Uterus (tissue), 2 donors: Measurements from ENCODE around the gene OXT.

Experiments
- POLR2A ChIP-seq, 2 donors: fragments of 450-650 bp; IDR thresholded peaks; one replicate each; pipeline ENCODE4 v1.6.1; 2016; ENCODE audit warnings: antibody characterized with exemption in 2 of 2, mild to moderate bottlenecking in 1 of 2, moderate library complexity in 1 of 2
- TF ChIP-seq, protein P1 (sequence below), 4 experiments: fragments of 200-600 bp in 2 of 4; fragments of 450-650 bp in 2 of 4; sonication (generic) in 2 of 4; IDR thresholded peaks; one replicate each; pipeline ENCODE4 v1.5.1; 2016 to 2019; ENCODE audit warnings: antibody characterized with exemption in 4 of 4, mild to moderate bottlenecking in 2 of 4, moderate library complexity in 1 of 4

DNA sequence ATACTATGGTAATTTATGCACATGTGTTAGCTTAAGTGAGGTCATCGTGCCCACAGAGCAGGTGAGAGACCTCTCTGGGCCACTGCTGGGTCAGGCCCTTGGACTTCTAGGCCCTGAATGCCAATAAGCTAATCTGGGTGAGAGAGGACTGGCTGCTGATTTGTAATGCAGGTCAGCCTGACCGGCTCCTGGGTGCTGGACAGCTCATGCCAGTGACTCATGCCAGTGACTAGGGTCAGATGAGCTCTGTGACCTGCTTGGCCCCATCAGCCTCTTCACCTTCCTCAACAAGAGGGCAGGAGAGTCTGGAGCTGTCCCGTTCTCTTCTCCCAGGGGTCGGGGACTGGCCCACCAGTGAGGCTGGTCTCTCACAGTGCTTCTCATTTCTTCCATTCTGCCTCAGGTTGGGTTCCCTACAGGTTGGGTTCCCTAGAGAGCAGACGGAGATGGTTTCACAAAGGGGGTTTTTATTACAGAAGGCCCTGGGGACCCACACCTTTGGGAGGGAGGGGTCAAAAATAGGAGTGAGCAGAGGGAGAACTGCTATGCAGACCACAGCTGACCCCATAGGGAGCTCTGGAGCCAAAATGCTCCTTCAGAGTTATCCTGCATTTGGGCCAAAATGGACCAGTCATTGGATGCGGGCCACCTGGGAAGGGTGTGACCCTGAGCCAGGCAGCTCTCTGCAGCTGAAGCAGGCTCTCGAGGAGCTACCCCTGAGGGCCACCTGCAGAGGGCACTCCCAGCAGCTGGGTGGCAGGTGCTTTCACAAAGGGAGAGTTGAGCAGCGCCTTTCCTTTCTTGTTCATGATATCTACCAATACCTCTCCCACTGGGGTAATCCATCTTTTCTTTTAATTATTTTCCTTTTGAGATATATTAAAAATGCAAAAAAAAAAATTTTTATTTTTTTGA lies 2.2 kb upstream of the OXT start:
- TF ChIP-seq, protein P1, sequence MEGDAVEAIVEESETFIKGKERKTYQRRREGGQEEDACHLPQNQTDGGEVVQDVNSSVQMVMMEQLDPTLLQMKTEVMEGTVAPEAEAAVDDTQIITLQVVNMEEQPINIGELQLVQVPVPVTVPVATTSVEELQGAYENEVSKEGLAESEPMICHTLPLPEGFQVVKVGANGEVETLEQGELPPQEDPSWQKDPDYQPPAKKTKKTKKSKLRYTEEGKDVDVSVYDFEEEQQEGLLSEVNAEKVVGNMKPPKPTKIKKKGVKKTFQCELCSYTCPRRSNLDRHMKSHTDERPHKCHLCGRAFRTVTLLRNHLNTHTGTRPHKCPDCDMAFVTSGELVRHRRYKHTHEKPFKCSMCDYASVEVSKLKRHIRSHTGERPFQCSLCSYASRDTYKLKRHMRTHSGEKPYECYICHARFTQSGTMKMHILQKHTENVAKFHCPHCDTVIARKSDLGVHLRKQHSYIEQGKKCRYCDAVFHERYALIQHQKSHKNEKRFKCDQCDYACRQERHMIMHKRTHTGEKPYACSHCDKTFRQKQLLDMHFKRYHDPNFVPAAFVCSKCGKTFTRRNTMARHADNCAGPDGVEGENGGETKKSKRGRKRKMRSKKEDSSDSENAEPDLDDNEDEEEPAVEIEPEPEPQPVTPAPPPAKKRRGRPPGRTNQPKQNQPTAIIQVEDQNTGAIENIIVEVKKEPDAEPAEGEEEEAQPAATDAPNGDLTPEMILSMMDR (IDR thresholded peaks at IDR 0.05), result no peak
- TF ChIP-seq POLR2A (IDR thresholded peaks at IDR 0.05), result no peak
